ENCODE measurements around the gene CR1.
"Not testable (repeated sequence)": the region's sequence is repeated elsewhere in the genome, so short reads cannot be mapped to it uniquely, and the experiment has no call there.

The CR1 gene

GRCh38 chr1:207644166-207644851, 148.4 kb downstream of the CR1 start:
- no peak for DNase-seq (ENCODE audit: low read depth in 3 of 3)

GRCh38 chr1:207644852-207645634, 149.1 kb downstream of the CR1 start, which contains the start of gene CR1L:
Gene CR1L (plus strand): TSS chr1:207645133. CDS start chr1:207645234, 101 bp downstream.
- peak; percentile 40 to 76 (median 40) for DNase-seq (ENCODE audit: low read depth in 3 of 3)

- no peak for DNase-seq (ENCODE audit: low read depth in 3 of 3)
Measured at GRCh38 chr1:207645635-207646081, 149.7 kb downstream of the CR1 start.

GRCh38 chr1:207646171-207646570, 150.2 kb downstream of the CR1 start:
- DNase-seq (ENCODE audit: low read depth in 3 of 3) = no peak

GRCh38 chr1:207646944-207647579, 151.1 kb downstream of the CR1 start:
- no peak for DNase-seq (ENCODE audit: low read depth in 3 of 3)

- no peak for DNase-seq (ENCODE audit: low read depth in 3 of 3)
Measured at GRCh38 chr1:207647671-207648333, 151.8 kb downstream of the CR1 start.

GRCh38 chr1:207648334-207649209, 152.6 kb downstream of the CR1 start:
- DNase-seq (ENCODE audit: low read depth in 3 of 3) = no peak

GRCh38 chr1:207649210-207649753, 153.3 kb downstream of the CR1 start:
- DNase-seq (ENCODE audit: low read depth in 3 of 3) = no peak

GRCh38 chr1:207649865-207650580, 154.1 kb downstream of the CR1 start:
- DNase-seq (ENCODE audit: low read depth in 3 of 3) = no peak

- no peak for DNase-seq (ENCODE audit: low read depth in 3 of 3)
Measured at GRCh38 chr1:207651583-207651982, 155.6 kb downstream of the CR1 start.

- no peak for DNase-seq (ENCODE audit: low read depth in 3 of 3)
Measured at GRCh38 chr1:207654320-207654719, 158.4 kb downstream of the CR1 start.

GRCh38 chr1:207658408-207658807, 162.5 kb downstream of the CR1 start:
- DNase-seq (ENCODE audit: low read depth in 3 of 3) = no peak

GRCh38 chr1:207658904-207659485, 163.0 kb downstream of the CR1 start:
- no peak for DNase-seq (ENCODE audit: low read depth in 3 of 3)

GRCh38 chr1:207659545-207660153, 163.7 kb downstream of the CR1 start:
- no peak for DNase-seq (ENCODE audit: low read depth in 3 of 3)

GRCh38 chr1:207661420-207661819, 165.5 kb downstream of the CR1 start:
- DNase-seq (ENCODE audit: low read depth in 3 of 3) = not testable (repeated sequence)

GRCh38 chr1:207666342-207666741, 170.4 kb downstream of the CR1 start:
- no peak for DNase-seq (ENCODE audit: low read depth in 3 of 3)

- DNase-seq (ENCODE audit: low read depth in 3 of 3) = no peak
Measured at GRCh38 chr1:207669528-207670009, 173.6 kb downstream of the CR1 start.

GRCh38 chr1:207670192-207670591, 174.2 kb downstream of the CR1 start:
- no peak for DNase-seq (ENCODE audit: low read depth in 3 of 3)

- DNase-seq (ENCODE audit: low read depth in 3 of 3) = no peak
Measured at GRCh38 chr1:207670997-207671396, 175.0 kb downstream of the CR1 start.

Measured in stimulated activated CD4-positive, alpha-beta T cell treated with anti-CD3 and anti-CD28 coated beads, TNF-alpha, amount 100 ng/mL, for 24 hours (primary cell).